ENCODE results near the gene RGS7.
"Not testable (repeated sequence)": the region's sequence is repeated elsewhere in the genome, so short reads cannot be mapped to it uniquely, and the experiment has no call there.

The RGS7 gene

GRCh38 chr1:240772131-240772530 is 584.9 kb downstream of the RGS7 start:
- Mint-ChIP-seq H3K27me3 (ENCODE audit: low read depth, poor library complexity) (no peaks in the 10 kb centered on the region), H3K4me1 (peaks cover 5% of the 10 kb centered on the region), H3K4me3 (no peak overlapping the region), H3K9me3 (no peaks in the 10 kb centered on the region), H3K27ac (no peak overlapping the region), H3K36me3 (ENCODE audit: low read depth) (no peaks in the 10 kb centered on the region)
- DNase-seq = no peak
- no peak for TF ChIP-seq CTCF (IDR thresholded peaks at IDR 0.05)

- Mint-ChIP-seq H3K4me3 (no peak overlapping the region), H3K36me3 (ENCODE audit: low read depth) (no peaks in the 10 kb centered on the region), H3K4me1 (peaks cover 5% of the 10 kb centered on the region), H3K27me3 (ENCODE audit: low read depth, poor library complexity) (no peaks in the 10 kb centered on the region), H3K9me3 (no peaks in the 10 kb centered on the region), H3K27ac (no peak overlapping the region)
- DNase-seq = no peak
- TF ChIP-seq CTCF (IDR thresholded peaks at IDR 0.05) = no peak
Measured at GRCh38 chr1:240771450-240771849, 585.6 kb downstream of the RGS7 start.

- Mint-ChIP-seq H3K27ac (no peak overlapping the region), H3K4me3 (no peak overlapping the region), H3K36me3 (ENCODE audit: low read depth) (no peaks in the 10 kb centered on the region), H3K27me3 (ENCODE audit: low read depth, poor library complexity) (peaks cover 4% of the 10 kb centered on the region), H3K9me3 (no peaks in the 10 kb centered on the region), H3K4me1 (peaks cover 5% of the 10 kb centered on the region)
- no peak for TF ChIP-seq CTCF (IDR thresholded peaks at IDR 0.05)
- no peak for DNase-seq
Measured at GRCh38 chr1:240768979-240769378, 588.0 kb downstream of the RGS7 start.

- no peak for DNase-seq
- H3K4me3 Mint-ChIP-seq = no peak overlapping the region
- H3K9me3 Mint-ChIP-seq = peaks cover 6% of the 10 kb centered on the region
- H3K4me1 Mint-ChIP-seq = peaks cover 5% of the 10 kb centered on the region
- H3K27ac Mint-ChIP-seq = no peak overlapping the region
- no peaks in the 10 kb centered on the region for H3K36me3 Mint-ChIP-seq (ENCODE audit: low read depth)
- TF ChIP-seq CTCF (IDR thresholded peaks at IDR 0.05) = no peak
- peaks cover 6% of the 10 kb centered on the region for H3K27me3 Mint-ChIP-seq (ENCODE audit: low read depth, poor library complexity)
Measured at GRCh38 chr1:240766831-240767230, 590.2 kb downstream of the RGS7 start.

GRCh38 chr1:240765732-240766363 is 591.2 kb downstream of the RGS7 start:
- DNase-seq = no peak
- no peak for TF ChIP-seq CTCF (IDR thresholded peaks at IDR 0.05)
- Mint-ChIP-seq H3K4me1 (peaks cover 5% of the 10 kb centered on the region), H3K36me3 (ENCODE audit: low read depth) (no peaks in the 10 kb centered on the region), H3K4me3 (no peak overlapping the region), H3K27ac (no peak overlapping the region), H3K27me3 (ENCODE audit: low read depth, poor library complexity) (peaks cover 6% of the 10 kb centered on the region), H3K9me3 (peaks cover 6% of the 10 kb centered on the region)

- TF ChIP-seq CTCF (IDR thresholded peaks at IDR 0.05) = no peak
- Mint-ChIP-seq H3K36me3 (ENCODE audit: low read depth) (no peaks in the 10 kb centered on the region), H3K4me1 (peaks cover 1% of the 10 kb centered on the region), H3K9me3 (peaks cover 6% of the 10 kb centered on the region), H3K4me3 (no peak overlapping the region), H3K27me3 (ENCODE audit: low read depth, poor library complexity) (peaks cover 6% of the 10 kb centered on the region), H3K27ac (no peak overlapping the region)
- DNase-seq = no peak
Measured at GRCh38 chr1:240763771-240764170, 593.2 kb downstream of the RGS7 start.

GRCh38 chr1:240763095-240763494 is 593.9 kb downstream of the RGS7 start:
- not testable (repeated sequence) for DNase-seq; H3K27ac Mint-ChIP-seq; H3K36me3 Mint-ChIP-seq (ENCODE audit: low read depth); H3K4me3 Mint-ChIP-seq; H3K9me3 Mint-ChIP-seq; H3K4me1 Mint-ChIP-seq; H3K27me3 Mint-ChIP-seq (ENCODE audit: low read depth, poor library complexity)

GRCh38 chr1:240762471-240762987 is 594.5 kb downstream of the RGS7 start:
- not testable (repeated sequence) for H3K27ac Mint-ChIP-seq; H3K9me3 Mint-ChIP-seq; H3K27me3 Mint-ChIP-seq (ENCODE audit: low read depth, poor library complexity); DNase-seq; H3K4me1 Mint-ChIP-seq; H3K4me3 Mint-ChIP-seq; H3K36me3 Mint-ChIP-seq (ENCODE audit: low read depth)

- not testable (repeated sequence) for DNase-seq; H3K27me3 Mint-ChIP-seq (ENCODE audit: low read depth, poor library complexity); H3K36me3 Mint-ChIP-seq (ENCODE audit: low read depth); H3K4me1 Mint-ChIP-seq; H3K4me3 Mint-ChIP-seq; H3K27ac Mint-ChIP-seq; H3K9me3 Mint-ChIP-seq
Measured at GRCh38 chr1:240758777-240759176, 598.2 kb downstream of the RGS7 start.

Measured in nephron progenitor cell (in vitro differentiated cells).